HG03354 (cell line): ENCODE data around the gene KERA.
A peak's percentile ranks its signal among the peaks of the same experiment; 100 is the strongest.

ENCODE experiments used
- ATAC-seq: cut with Tn5 transposase; IDR thresholded peaks from one replicate; pipeline ENCODE4 v1.9.1; 2021; ENCODE audit warnings: mild to moderate bottlenecking; ENCODE audit not compliant: unreplicated experiment, poor library complexity, severe bottlenecking

Gene KERA

DNA sequence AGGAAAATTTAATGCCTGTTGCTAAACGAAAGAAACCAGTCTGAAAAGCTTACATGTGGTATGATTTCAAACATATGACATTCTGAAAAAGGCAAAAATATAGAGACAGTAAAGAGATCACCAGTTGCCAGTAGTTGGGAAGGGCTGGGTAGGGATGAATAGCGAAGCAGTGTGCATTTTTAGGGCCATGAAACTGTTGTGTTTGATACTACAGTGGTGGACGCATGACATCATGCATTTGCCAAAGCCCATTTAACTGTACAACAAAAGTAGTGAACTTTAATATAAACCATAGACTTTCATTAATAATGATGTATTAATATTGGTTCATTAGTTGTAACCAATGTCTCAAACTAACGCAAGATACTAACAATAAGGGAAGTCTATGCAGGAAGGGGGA is 38.4 kb downstream of the KERA start:
- ATAC-seq, result no peak

DNA sequence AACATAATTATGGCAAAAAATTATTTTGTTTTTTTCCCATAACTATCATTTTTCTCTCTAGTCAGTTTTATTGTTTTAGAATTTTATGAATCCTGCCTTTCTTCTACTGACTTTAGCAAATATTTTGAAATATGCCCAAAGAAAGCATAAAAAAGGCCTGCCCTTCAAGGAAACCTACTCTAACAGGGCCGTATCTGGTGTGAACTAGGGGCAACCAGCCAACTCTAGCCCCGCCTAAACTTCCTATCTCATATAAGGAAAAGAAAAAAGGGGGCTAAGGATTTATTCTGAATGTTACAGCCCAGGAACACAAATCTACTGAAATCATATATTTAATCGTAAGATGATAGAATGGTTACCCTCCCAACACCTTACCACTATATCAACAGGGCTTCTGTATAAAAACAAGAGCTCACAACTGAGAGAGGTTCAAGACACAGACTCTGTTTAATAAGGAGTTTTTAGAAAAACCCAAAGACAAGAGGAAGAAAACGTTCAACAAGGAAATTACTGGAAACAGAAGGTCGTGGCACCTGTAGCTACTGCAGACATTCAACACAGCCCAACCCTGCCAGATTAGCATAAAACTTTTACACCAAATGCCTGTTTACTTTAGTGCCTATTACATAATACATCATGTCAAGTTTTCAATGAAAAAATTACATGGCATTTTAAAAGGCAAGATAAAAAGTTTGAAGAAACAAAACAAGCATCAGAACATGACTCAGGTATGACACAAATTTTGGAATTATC is 40.1 kb downstream of the KERA start:
- ATAC-seq, result no peak

DNA sequence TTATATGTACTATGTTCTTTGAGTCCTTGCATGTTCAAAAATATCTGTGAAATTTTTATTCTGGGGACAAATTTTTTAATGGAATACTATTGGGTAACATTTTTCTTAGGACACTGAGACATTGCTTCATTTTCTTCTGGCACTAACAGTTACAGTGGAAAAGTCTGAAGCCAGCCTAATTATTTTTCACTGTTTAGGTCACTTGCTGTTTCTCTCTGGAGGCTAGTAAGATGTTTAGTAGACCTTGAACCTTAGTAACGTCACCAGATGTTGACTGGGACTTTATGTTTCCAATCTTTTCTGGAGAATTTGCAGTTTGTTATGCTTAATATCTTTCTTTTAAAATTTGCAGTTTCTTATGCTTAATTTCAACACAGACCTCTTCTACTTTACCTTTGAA is 40.8 kb downstream of the KERA start:
- no peak for ATAC-seq

DNA sequence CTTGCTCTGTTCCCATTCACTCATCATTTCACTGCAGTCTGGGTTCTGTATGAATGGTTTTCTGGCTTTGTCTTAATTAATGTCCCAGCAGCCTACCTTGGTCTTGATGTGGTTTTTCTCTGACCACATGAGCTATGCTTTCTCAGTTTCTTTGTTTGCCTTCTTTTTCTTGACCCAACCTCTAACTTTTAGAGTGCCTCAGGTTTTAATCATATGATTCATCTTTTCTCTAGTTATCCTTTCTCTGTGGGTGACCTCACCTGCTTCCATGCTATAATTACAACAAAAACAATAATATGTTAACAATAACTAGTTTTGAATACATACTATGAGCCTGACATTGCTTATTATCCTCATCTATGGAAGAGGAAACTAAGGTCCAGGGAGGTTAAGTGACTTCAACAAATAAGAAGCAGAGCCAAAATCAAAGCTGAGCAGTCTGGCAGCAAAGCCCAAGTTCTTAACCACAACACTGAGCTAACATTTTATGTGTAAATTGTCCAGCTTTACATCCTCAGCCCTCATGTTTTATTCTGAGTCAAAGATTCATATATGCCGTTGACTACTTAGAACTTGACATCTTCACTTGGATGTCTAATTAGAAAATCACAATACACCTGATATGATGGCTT is 48.4 kb downstream of the KERA start:
- peak; percentile 90 for ATAC-seq

DNA sequence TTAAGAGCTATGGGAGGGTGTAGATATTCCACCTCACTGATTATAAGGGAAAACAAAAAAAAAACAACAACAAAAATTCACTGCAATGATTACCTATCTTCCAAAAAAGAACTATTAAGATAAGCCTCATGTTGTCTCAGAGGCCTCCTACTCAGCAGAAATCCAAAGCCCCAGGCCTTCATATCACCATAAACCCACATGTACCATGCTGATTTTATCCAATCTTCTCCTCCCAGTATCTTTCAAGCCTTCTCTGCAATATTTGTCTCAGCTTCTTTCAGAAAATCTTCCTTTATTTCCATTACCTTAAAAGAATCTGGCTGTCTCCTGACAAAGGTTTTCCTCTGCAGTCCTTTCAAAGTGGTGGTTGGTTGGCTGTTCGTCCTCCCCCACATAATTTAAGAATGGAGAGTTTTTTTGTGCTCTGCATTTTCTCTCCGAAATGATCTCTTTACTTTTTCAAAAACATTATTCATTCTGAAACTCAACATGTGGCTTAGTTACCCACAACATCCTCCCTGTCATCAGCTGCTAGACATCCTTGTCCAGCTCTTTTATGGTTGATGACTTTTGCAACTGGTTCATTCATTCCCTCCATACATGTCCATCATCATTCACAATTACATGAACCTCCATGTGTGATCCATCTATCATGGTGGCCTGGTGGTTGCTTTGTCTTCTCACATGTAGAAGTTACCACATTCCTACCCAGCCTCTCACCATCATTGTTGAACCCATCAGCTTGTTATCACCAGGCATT is 50.1 kb downstream of the KERA start:
- peak; percentile 77 for ATAC-seq

DNA sequence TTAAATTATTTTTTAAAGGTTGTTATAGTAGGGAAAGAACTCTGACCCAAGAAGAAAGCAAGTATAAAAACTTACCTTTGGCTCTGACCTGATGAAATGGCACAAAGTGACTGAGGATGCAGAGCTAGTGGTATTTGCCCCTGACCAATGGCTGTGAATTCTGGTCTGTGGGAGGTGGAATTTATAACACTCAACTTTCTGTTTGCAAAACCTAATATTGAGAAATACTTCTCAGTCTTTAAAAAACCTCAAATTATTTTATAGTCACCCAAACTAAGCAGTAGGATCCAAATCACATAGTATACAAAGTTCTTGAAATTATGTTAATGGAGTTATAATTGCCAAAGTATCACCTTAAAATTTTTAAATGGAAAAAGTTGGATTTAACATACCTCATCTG is 53.0 kb downstream of the KERA start, which contains the start of gene EPYC:
Gene EPYC, minus strand, starts transcription at position 101 of the 400 bp plus-strand sequence. CDS start 2,407 bp downstream, outside the sequence.
- no peak for ATAC-seq

DNA sequence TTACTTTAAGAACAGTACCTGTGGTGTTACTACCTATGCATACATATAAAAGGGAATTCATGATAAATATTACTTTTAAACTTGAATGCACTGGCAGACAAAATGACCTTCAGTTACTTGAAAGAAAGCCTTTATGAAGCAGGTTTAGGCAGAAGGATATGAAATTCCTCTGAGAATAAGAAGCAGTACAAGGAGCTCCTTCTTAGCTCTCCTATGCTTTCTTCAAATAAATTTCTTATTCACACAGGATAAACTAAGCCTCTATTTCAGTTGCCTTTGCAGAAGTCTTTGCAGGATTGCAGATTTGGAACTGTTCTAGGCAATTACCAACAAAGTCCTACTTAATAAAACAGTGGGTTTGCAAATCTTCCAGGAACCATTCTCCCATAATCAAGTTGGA is 54.1 kb downstream of the KERA start:
- ATAC-seq, result no peak

DNA sequence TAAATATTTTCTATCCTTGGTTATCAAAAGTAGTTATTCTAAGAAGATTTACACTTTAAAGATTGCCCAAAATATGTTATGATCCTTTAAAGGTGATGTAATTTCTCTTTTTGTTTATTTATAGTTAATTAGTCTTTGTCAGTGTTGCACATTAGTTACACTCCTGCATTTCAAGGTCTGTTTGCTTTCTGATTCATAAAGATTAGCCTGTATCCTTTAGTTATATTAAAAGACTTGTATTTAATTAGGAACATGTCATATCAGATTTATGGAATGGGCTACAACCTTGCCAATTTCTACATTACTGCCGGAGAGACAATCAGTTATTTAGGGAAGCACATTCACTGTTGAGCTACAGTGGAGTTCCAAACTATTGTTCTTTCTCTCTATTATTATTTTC is 56.5 kb downstream of the KERA start:
- no peak for ATAC-seq
